SK-N-SH (cell line): ENCODE data around the gene OR2G3. TPM values are rescaled to one million over a fixed set of nuclear protein-coding genes. Genes with fewer than 3 reads are reported as not detected.

Experiments used
- CTCF ChIA-PET: fragments of 300-600, 350-600 bp; formaldehyde crosslinking; extraction: SDS; loops from one replicate; lab custom pipeline; 2021; lab: Yijun Ruan, JAX
- POLR2A ChIA-PET: fragments of 350-600 bp; sonication (Branson Sonifier 250); formaldehyde crosslinking; extraction: SDS; loops from one replicate; lab custom pipeline; 2020; ENCODE audit warnings: antibody characterized with exemption, inconsistent platforms; lab: Yijun Ruan, JAX
- DNase-seq: peaks from one replicate; pipeline ENCODE4 v3.0.0; 2012
- H2AFZ ChIP-seq: fragments of 200-600 bp; sonication (generic); 2 replicates; pipeline ENCODE4 v1.8.1; 2016; ENCODE audit warnings: antibody characterized with exemption, mild to moderate bottlenecking, low read depth
- H3F3A ChIP-seq: fragments of 200-600 bp; sonication (generic); replicated peaks from 2 replicates; pipeline ENCODE3; 2016; ENCODE audit warnings: antibody characterized with exemption, mild to moderate bottlenecking; ENCODE audit not compliant: insufficient read depth
- H3K27ac ChIP-seq, 2 experiments: fragments of 200-500 bp in 1 of 2; fragments of 200-600 bp in 1 of 2; sonication (Bioruptor generic) in 1 of 2; sonication (generic), shearing (Covaris generic) in 1 of 2; 2 replicates each; pipeline versions ENCODE4 v1.5.1 to v1.6.1; 2014 to 2016; ENCODE audit warnings: low read depth in 2 of 2, inconsistent platforms in 1 of 2, low read length in 1 of 2, mild to moderate bottlenecking in 1 of 2, mixed read lengths in 1 of 2
- H3K27me3 ChIP-seq: fragments of 200-600 bp; sonication (generic), shearing (Covaris generic); 2 replicates; pipeline ENCODE4 v1.6.1; 2016; ENCODE audit warnings: mixed run types; ENCODE audit not compliant: insufficient read depth
- H3K36me3 ChIP-seq, 2 experiments: fragments of 200-500 bp in 1 of 2; fragments of 200-600 bp in 1 of 2; sonication (Bioruptor generic) in 1 of 2; sonication (generic) in 1 of 2; replicated peaks in 1 of 2; 2 replicates each; pipeline versions ENCODE3 to v1.5.1; 2014 to 2016; ENCODE audit warnings: low read length in 1 of 2, mild to moderate bottlenecking in 1 of 2; ENCODE audit not compliant: insufficient read depth in 2 of 2, control insufficient read depth in 1 of 2
- H3K4me1 ChIP-seq, 2 experiments: fragments of 200-500 bp in 1 of 2; fragments of 200-600 bp in 1 of 2; sonication (Bioruptor generic) in 1 of 2; sonication (generic), shearing (Covaris generic) in 1 of 2; 2 replicates each; pipeline versions ENCODE4 v1.5.1 to v1.6.1; 2014 to 2016; ENCODE audit warnings: low read depth in 1 of 2, low read length in 1 of 2, mixed run types in 1 of 2; ENCODE audit not compliant: insufficient read depth in 2 of 2, control insufficient read depth in 1 of 2
- H3K4me2 ChIP-seq: fragments of 200-600 bp; sonication (generic), shearing (Covaris generic); 2 replicates; pipeline ENCODE4 v1.6.1; 2017; ENCODE audit warnings: mixed run types
- H3K4me3 ChIP-seq, 2 experiments: fragments of 200-500 bp in 1 of 2; fragments of 200-600 bp in 1 of 2; sonication (Bioruptor generic) in 1 of 2; sonication (generic), shearing (Covaris generic) in 1 of 2; 2 replicates each; pipeline versions ENCODE4 v1.5.1 to v1.8.1; 2014 to 2016; ENCODE audit warnings: low read depth in 2 of 2, inconsistent platforms in 1 of 2, low read length in 1 of 2, mild to moderate bottlenecking in 1 of 2, mixed read lengths in 1 of 2, moderate library complexity in 1 of 2
- H3K79me2 ChIP-seq: fragments of 200-600 bp; sonication (generic); 2 replicates; pipeline ENCODE4 v1.8.1; 2017; ENCODE audit warnings: mild to moderate bottlenecking; ENCODE audit not compliant: insufficient read depth
- H3K9ac ChIP-seq: fragments of 200-600 bp; sonication (generic); 2 replicates; pipeline ENCODE4 v1.6.1; 2017; ENCODE audit warnings: mixed run types
- H3K9me2 ChIP-seq: fragments of 200-600 bp; sonication (generic); 2 replicates; pipeline ENCODE4 v1.6.1; 2017; ENCODE audit warnings: mixed run types
- H3K9me3 ChIP-seq: fragments of 200-600 bp; sonication (generic); 2 replicates; pipeline ENCODE4 v1.6.1; 2017; ENCODE audit warnings: mixed run types, mild to moderate bottlenecking, moderate library complexity
- H4K20me1 ChIP-seq: fragments of 200-600 bp; sonication (generic); 2 replicates; pipeline ENCODE4 v1.6.1; 2017; ENCODE audit warnings: mild to moderate bottlenecking, mixed run types; ENCODE audit not compliant: insufficient read depth
- EP300 ChIP-seq, 2 experiments: IDR thresholded peaks; 2 replicates each; pipeline versions ENCODE4 v1.4.0 to v1.6.1; 2012; ENCODE audit warnings: borderline replicate concordance in 1 of 2, low read depth in 1 of 2, low read length in 1 of 2
- RCOR1 ChIP-seq: fragments of 150-350 bp; IDR thresholded peaks from 2 replicates; pipeline ENCODE4 v1.6.1; 2017; ENCODE audit warnings: antibody characterized with exemption, low read length
- RXRA ChIP-seq: IDR thresholded peaks from 2 replicates; pipeline ENCODE4 v1.4.0; 2012; ENCODE audit warnings: low read depth, mild to moderate bottlenecking, borderline replicate concordance
- SIN3A ChIP-seq: IDR thresholded peaks from 2 replicates; pipeline ENCODE4 v1.6.1; 2012; ENCODE audit warnings: low read depth, mild to moderate bottlenecking, low read length, moderate library complexity, borderline replicate concordance
- TAF1 ChIP-seq: IDR thresholded peaks from 2 replicates; pipeline ENCODE4 v1.6.1; 2012; ENCODE audit warnings: low read depth, mild to moderate bottlenecking, low read length, moderate library complexity, borderline replicate concordance
- YY1 ChIP-seq: IDR thresholded peaks from 2 replicates; pipeline ENCODE4 v1.4.0; 2012; ENCODE audit warnings: low read depth, mild to moderate bottlenecking
- WGBS: methylation state at CpG from one replicate; pipeline ENCODE4 v1.1.6; 2017; ENCODE audit warnings: low lambda C conversion rate; 5-methylcytosine and 5-hydroxymethylcytosine counted together
- polyA plus RNA-seq, 3 experiments: library from polyadenylated mRNA; depleted of rRNA; stranded (reverse); fragments of >200 nt; gene quantifications; 2 replicates each; pipeline ENCODE4 v1.2.3, GENCODE V29; 2012
- TF ChIP-seq, protein P1 (sequence below): fragments of 200-600 bp; sonication (generic); IDR thresholded peaks from 2 replicates; pipeline ENCODE4 v1.6.1; 2017; ENCODE audit warnings: antibody characterized with exemption, mild to moderate bottlenecking, moderate library complexity
- TF ChIP-seq, protein P2 (sequence below): IDR thresholded peaks from 2 replicates; pipeline ENCODE4 v1.4.0; 2012; ENCODE audit warnings: low read depth, borderline replicate concordance
- TF ChIP-seq, protein P3 (sequence below): IDR thresholded peaks from 2 replicates; pipeline ENCODE4 v1.4.0; 2012; ENCODE audit warnings: low read depth, borderline replicate concordance

OR2G3 gene
- polyA plus RNA-seq, 1 of the 3 experiments (the other 2 are of a cell fraction) = not detected

DNA sequence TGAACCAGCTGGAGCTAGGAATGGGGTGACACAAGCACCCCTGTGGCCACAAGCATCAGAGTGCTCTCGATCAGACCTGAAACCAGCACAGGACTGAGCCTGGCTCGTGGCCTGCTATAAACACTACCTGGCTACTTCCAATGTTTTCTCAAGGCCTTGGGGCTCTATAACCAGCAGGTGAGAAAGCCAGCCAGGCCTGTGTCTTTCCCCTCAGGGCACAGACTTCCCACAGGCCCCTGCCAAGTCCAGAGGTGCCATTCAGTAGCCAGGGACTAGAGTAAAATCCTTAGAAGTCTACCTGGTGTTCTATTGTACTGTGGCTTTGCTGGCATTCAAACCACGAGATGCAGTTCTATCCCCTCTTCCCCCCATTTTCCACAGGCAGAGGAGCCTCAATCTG, 22.6 kb downstream of the OR2G3 start:
- no peaks in the 10 kb centered on the region for H3K9me3 ChIP-seq
- H3K4me2 ChIP-seq = no peak overlapping the region
- H3F3A ChIP-seq = no peaks in the 10 kb centered on the region
- ChIA-PET CTCF (no interaction called here), POLR2A (no interaction called here)
- no peak overlapping the region for H3K9ac ChIP-seq
- no peak overlapping the region for H3K27ac ChIP-seq
- H3K4me1 ChIP-seq = no peaks in the 10 kb centered on the region
- no peak overlapping the region for H3K4me3 ChIP-seq
- 0% methylated on average over 3 of the region's 3 CpGs for WGBS
- H3K9me2 ChIP-seq = no peaks in the 10 kb centered on the region
- H4K20me1 ChIP-seq = no peaks in the 10 kb centered on the region
- no peaks in the 10 kb centered on the region for H3K27me3 ChIP-seq
- TF ChIP-seq, protein P1, sequence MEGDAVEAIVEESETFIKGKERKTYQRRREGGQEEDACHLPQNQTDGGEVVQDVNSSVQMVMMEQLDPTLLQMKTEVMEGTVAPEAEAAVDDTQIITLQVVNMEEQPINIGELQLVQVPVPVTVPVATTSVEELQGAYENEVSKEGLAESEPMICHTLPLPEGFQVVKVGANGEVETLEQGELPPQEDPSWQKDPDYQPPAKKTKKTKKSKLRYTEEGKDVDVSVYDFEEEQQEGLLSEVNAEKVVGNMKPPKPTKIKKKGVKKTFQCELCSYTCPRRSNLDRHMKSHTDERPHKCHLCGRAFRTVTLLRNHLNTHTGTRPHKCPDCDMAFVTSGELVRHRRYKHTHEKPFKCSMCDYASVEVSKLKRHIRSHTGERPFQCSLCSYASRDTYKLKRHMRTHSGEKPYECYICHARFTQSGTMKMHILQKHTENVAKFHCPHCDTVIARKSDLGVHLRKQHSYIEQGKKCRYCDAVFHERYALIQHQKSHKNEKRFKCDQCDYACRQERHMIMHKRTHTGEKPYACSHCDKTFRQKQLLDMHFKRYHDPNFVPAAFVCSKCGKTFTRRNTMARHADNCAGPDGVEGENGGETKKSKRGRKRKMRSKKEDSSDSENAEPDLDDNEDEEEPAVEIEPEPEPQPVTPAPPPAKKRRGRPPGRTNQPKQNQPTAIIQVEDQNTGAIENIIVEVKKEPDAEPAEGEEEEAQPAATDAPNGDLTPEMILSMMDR = no peak
- TF ChIP-seq, protein P2, sequence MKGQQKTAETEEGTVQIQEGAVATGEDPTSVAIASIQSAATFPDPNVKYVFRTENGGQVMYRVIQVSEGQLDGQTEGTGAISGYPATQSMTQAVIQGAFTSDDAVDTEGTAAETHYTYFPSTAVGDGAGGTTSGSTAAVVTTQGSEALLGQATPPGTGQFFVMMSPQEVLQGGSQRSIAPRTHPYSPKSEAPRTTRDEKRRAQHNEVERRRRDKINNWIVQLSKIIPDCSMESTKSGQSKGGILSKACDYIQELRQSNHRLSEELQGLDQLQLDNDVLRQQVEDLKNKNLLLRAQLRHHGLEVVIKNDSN = no peak
- TF ChIP-seq EP300 (IDR thresholded peaks at IDR 0.05; ENCODE audit: borderline replicate concordance in 1 of 2, low read depth in 1 of 2, low read length in 1 of 2) (no peak), YY1 (no peak), SIN3A (no peak), RCOR1 (no peak)
- no peaks in the 10 kb centered on the region for H3K79me2 ChIP-seq
- no peak for DNase-seq
- H3K36me3 ChIP-seq = no peaks in the 10 kb centered on the region
- H2AFZ ChIP-seq = no peak overlapping the region

DNA sequence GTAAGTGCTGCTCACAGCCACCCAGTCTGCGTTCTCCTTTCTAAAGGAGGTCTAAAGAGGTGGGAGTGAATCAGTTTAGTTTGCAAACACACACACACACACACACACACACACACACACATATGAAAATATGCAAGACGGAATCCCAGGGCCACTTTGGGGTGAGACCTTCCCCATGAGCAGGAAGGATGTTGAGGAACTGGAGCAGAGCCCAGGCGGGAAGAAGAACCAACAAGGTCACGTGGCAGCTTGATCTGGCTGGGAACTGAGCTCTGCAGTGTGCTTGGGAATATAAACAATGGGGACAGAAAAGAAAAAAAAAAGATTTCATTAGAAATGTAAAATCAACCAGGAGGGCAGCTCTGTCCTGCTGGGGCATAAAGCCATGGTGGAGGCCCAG, 32.6 kb downstream of the OR2G3 start:
- Histone ChIP-seq H3F3A (no peaks in the 10 kb centered on the region), H3K36me3 (no peaks in the 10 kb centered on the region), H3K9me3 (no peaks in the 10 kb centered on the region), H3K4me1 (no peaks in the 10 kb centered on the region), H3K9ac (no peak overlapping the region), H3K4me2 (no peak overlapping the region), H2AFZ (no peak overlapping the region), H4K20me1 (no peaks in the 10 kb centered on the region), H3K79me2 (no peaks in the 10 kb centered on the region), H3K9me2 (no peaks in the 10 kb centered on the region), H3K4me3 (no peak overlapping the region), H3K27me3 (no peaks in the 10 kb centered on the region; the same call in 1 of the 2 replicates), H3K27ac (no peak overlapping the region)
- WGBS = 4% methylated on average over 4 of the region's 4 CpGs
- no peak for DNase-seq
- POLR2A ChIA-PET = no interaction called here
- CTCF ChIA-PET = no interaction called here
- TF ChIP-seq, protein P3, sequence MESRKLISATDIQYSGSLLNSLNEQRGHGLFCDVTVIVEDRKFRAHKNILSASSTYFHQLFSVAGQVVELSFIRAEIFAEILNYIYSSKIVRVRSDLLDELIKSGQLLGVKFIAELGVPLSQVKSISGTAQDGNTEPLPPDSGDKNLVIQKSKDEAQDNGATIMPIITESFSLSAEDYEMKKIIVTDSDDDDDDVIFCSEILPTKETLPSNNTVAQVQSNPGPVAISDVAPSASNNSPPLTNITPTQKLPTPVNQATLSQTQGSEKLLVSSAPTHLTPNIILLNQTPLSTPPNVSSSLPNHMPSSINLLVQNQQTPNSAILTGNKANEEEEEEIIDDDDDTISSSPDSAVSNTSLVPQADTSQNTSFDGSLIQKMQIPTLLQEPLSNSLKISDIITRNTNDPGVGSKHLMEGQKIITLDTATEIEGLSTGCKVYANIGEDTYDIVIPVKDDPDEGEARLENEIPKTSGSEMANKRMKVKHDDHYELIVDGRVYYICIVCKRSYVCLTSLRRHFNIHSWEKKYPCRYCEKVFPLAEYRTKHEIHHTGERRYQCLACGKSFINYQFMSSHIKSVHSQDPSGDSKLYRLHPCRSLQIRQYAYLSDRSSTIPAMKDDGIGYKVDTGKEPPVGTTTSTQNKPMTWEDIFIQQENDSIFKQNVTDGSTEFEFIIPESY = no peak
- TF ChIP-seq TAF1 (no peak), RXRA (no peak), SIN3A (no peak)
- TF ChIP-seq, all 33 proteins: peak for 0
